GM19351 (cell line): ENCODE measurements around the gene CHAF1B.

ENCODE experiments used
- ATAC-seq: cut with Tn5 transposase; IDR thresholded peaks from one replicate; pipeline ENCODE4 v1.9.1; 2021; ENCODE audit warnings: mild to moderate bottlenecking, moderate library complexity; ENCODE audit not compliant: unreplicated experiment

Gene CHAF1B

DNA sequence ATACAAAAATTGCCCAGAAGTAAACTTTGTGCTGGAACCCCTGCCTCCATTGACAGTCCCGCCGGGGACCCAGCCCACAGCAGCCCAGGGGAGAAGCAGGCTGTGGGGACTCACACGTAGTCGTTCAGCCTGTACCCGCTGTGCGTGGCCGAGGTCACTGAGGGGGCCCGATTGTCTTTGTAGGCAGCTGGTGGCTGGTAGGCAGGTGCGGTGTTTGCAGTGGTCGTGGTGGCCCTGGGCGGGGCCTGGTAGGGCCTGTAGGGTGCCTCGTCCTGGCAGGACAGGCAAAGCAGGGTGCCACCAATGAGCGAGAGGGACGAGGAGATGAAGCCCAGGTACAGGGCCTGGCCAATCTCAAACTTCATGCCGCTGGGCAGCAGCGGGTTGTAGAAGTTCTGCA lies 75.7 kb downstream of the CHAF1B start:
- ATAC-seq, result no peak

DNA sequence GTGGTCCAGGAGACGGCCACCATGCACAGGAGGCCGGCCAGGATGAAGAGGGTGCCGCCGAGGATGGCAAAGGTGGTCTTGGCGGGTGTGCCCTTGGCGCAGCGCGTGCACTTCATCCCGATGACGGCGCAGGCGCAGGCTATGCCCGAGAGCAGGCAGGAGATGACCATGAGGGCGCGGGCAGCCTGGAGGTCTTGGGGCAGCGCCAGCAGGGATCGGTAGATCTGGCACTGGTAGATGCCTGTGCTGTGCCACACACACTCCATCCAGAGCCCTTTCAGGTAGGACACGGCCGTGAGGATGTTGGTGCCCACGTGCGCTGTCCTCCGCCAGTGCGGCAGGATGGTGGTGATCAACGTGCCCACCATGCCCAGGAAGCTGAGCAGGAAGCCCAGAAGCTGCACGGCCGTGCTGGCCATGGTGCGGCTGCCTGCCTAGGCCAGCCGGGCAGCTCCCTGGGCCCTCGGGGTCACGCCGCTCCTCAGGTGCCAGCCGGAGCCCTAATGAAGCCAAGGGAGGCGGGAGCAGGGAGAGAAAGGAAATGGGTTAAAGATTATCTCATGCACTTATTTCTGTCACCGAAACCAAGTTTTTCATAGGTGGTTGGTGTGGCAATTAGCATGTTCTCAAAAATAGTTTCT lies 76.2 kb downstream of the CHAF1B start:
- no peak for ATAC-seq

DNA sequence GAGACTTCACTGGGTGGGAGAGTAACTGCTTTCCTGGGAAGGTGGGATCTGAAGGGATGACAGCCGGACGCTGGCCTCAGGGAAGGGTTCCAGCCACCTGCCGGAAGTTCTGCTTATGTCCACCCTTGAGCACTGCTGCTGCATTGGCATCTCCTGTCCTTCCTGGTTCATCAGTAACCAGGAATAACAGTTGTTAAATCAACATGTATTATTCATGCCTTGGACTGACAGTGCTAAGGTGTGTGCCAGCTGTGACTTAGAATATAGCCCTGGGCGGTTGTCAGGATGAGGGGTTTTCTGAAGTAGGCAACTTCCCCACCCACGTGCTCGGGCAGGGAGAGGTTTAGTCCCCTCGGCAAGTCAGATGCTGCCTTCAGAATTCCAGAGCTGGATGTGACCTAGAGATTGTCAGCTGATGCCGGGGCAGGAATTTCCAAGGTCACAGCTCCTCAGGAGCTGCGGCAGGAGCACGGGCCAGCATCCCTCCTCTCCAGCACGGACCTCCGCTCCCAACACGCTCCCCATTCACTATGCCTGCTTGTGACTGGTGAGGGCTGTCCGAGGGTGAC lies 76.8 kb downstream of the CHAF1B start:
- no peak for ATAC-seq

DNA sequence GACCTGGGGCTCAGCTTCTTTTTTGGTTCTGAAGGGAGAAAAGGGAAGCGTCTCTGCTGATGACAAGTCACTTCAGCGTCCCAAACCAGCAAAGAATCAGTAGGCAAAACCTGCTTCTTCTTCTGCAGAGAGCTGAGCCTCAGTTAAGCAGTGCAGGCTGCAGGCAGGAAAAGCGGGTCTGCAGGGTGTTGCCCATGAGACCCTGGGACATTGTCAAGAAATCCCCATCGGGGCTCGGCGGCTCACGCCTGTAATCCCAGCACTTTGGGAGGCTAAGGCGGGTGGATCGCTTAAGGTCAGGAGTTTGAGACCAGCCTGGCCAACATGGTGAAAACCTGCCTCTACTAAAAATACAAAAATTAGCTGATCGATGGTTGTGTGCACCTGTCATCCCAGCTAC lies 78.0 kb downstream of the CHAF1B start:
- ATAC-seq, result no peak

DNA sequence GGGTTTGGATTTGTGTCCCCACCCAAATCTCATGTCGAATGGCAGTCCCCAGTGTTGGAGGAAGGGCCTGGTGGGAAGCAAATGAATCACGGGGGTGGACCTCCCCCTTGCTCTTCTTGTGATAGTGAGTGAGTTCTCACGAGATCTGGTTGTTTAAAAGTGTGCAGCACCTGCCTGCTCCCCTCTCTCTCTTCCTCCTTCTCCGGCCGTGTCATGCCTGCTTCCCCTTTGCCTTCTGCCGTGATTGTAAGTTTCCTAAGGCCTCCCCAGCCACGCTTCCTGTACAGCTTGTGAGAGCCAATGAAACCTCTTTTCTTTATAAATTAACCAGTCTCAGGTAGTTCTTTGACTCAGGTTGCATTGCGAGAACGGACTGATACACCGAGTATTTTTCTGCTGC lies 78.8 kb downstream of the CHAF1B start:
- ATAC-seq, result no peak

DNA sequence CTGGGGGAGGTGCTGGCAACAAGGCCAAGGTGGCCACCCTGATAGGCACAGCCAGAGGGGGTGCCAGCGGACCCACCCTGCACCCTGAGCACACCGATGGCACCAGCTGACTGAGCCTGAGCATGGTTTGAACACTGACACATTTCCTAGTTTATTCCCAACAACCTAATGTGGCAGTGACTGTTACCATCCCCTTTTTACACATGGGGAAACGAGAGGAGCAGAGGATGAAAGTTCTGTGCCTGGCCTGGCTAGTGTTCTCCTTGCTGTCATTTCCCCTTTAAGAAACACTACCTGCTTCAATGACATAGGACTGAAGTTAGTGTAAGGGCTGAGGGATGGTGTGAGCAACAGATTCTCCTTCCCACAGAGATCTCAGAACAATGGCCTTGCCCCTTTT lies 79.4 kb downstream of the CHAF1B start:
- ATAC-seq, result no peak

DNA sequence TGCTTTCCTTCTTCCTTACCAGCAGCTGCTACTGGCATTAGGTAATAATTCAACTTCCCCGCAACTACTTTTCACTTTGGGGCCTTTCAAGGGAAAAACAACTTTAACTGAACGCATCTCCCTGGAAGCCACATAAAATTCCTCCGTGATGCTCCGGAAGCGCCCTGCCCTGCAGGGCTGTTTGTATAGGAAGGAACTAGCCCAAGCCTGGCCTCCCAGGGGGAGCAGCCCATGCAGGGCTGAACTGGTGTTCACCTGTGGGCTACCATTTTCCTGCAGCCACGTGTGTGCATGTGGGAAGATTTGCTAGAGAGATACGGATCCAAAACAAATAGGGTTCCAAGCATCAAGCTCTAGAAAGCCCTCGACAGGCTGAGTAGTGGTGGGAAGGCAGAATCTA lies 80.3 kb downstream of the CHAF1B start:
- no peak for ATAC-seq

DNA sequence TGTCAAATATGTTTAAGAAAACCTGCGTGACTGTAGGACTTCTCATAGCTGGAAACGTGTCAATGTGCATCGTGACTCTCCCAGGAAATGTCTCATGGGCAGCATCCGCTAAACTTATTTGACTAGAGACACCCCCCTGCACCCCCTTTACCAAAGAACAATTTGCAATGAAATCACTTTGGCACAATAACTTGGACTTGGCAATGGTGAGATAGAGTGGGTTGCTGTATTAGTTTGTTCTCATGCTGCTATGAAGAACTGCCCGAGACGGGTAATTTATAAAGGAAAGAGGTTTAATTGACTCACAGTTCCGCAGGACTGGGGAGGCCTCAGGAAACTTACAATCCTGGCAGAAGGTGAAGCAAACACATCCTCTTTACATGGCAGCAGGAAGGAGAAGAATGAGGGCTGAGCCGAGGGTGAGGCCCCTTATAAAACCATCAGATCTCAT lies 80.9 kb downstream of the CHAF1B start:
- ATAC-seq, result no peak
